A549 (cell line): ENCODE results near the gene GRIN2B.

Experiments used
- CEBPB ChIP-seq, 2 experiments: fragments of >200 bp in 1 of 2; sonication (Bioruptor Twin) in 1 of 2; formaldehyde crosslinking in 1 of 2; IDR thresholded peaks; 2 replicates each; pipeline ENCODE4 v1.6.1; 2012 to 2016
- CHD2 ChIP-seq: fragments of 150-350 bp; IDR thresholded peaks from 2 replicates; pipeline ENCODE4 v1.6.1; 2014; ENCODE audit warnings: low read length; ENCODE audit not compliant: partially characterized antibody
- CTCF ChIP-seq: fragments of >200 bp; sonication (Bioruptor Twin); formaldehyde crosslinking; IDR thresholded peaks from 3 replicates; pipeline ENCODE4 v1.5.1; 2016
- EP300 ChIP-seq, 2 experiments: fragments of >200 bp; sonication (Bioruptor Twin); formaldehyde crosslinking; IDR thresholded peaks; 2 replicates in 1 of 2; 3 replicates in 1 of 2; pipeline ENCODE4 v1.6.1; 2016 to 2017
- FOSL2 ChIP-seq, 2 experiments: fragments of 450-650 bp in 1 of 2; fragments of >200 bp in 1 of 2; sonication (Bioruptor Twin) in 1 of 2; formaldehyde crosslinking; IDR thresholded peaks; 2 replicates each; pipeline versions ENCODE4 v1.5.0 to v1.6.1; 2016 to 2020; ENCODE audit warnings: mild to moderate bottlenecking in 1 of 2, moderate library complexity in 1 of 2
- HMGXB4 ChIP-seq: fragments of 250-450 bp; sonication (Bioruptor Pico); IDR thresholded peaks from 2 replicates; pipeline ENCODE4 v1.5.0; 2021; ENCODE audit warnings: mild to moderate bottlenecking, moderate library complexity, borderline replicate concordance
- MAFK ChIP-seq: fragments of 450-650 bp; IDR thresholded peaks from 2 replicates; pipeline ENCODE4 v1.6.1; 2014; ENCODE audit not compliant: partially characterized antibody
- POLR2A ChIP-seq: IDR thresholded peaks from 2 replicates; pipeline ENCODE4 v1.6.1; 2012; ENCODE audit warnings: mild to moderate bottlenecking, low read length
- ZNF302 ChIP-seq: fragments of 250-450 bp; sonication (Bioruptor Pico); IDR thresholded peaks from 2 replicates; pipeline ENCODE4 v1.9.0; 2021; ENCODE audit warnings: inconsistent platforms, mild to moderate bottlenecking, moderate library complexity
- TF ChIP-seq, protein P1 (sequence below): fragments of >200 bp; sonication (Bioruptor Twin); formaldehyde crosslinking; IDR thresholded peaks from 3 replicates; pipeline ENCODE4 v1.6.1; 2016

DNA sequence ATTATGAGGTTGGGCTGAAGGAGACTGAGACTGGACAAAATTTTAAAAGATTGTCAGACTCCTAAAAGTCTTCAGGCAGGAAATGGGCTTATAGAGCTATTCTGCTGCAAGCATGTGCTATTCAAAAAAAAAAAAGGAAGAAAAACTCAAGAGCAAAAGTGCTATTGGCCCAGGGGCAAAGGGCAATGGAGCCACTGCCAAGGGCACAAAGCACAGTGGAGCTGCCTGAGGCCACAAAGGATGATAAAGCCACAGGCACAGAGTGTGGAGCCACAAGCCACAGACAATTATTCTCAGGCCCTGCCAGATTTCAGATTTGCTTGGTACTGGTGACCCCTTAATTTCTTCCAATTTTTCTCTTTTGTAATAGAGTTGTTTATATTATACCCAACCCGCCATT, 29.6 kb upstream of the GRIN2B start:
- no peak for TF ChIP-seq POLR2A
- no peak for TF ChIP-seq CTCF
- TF ChIP-seq EP300 (IDR thresholded peaks at IDR 0.05) = no peak
- TF ChIP-seq ZNF302 = no peak
- TF ChIP-seq CEBPB (IDR thresholded peaks at IDR 0.05) = no peak
- TF ChIP-seq, protein P1, sequence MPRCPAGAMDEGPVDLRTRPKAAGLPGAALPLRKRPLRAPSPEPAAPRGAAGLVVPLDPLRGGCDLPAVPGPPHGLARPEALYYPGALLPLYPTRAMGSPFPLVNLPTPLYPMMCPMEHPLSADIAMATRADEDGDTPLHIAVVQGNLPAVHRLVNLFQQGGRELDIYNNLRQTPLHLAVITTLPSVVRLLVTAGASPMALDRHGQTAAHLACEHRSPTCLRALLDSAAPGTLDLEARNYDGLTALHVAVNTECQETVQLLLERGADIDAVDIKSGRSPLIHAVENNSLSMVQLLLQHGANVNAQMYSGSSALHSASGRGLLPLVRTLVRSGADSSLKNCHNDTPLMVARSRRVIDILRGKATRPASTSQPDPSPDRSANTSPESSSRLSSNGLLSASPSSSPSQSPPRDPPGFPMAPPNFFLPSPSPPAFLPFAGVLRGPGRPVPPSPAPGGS = no peak
- TF ChIP-seq CHD2 = no peak
- no peak for TF ChIP-seq FOSL2 (IDR thresholded peaks at IDR 0.05)
- no peak for TF ChIP-seq FOSL2 (CRISPR knock-in tag; IDR thresholded peaks at IDR 0.05)
- no peak for TF ChIP-seq HMGXB4 (CRISPR knock-in tag)
- TF ChIP-seq MAFK = no peak
